ENCODE measurements around the gene KCNQ5. TPM values are rescaled to one million over a fixed set of nuclear protein-coding genes. Genes with fewer than 3 reads are reported as not detected.

KCNQ5 gene
- total and polyA plus RNA-seq, 2 of the 8 experiments (the other 6 are each of a cell fraction or from before 2014, with no cell fraction given) = 0.83 to 1.2 TPM

DNA sequence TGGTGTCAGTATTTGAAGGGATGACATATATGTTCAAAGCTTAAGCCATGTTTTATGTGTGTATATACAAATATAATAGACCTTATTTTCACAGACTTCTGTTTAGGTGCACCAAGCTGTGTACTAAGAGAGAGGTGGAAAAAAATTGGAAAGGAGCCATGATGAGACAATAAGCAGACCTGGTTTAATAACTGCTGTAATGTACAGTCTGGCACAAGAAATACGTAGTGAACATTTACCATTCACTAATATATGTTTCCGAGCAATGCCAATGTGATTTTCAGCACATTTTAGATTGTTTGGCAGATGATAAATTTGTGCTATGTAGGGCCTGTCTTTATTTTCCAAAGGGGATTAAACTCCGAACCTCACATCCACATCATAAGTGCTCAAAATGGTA lies 487.1 kb downstream of the KCNQ5 start:
- Histone ChIP-seq H2BK15ac (ENCODE audit: low read length) (no peak overlapping the region), H3K9me3 (ENCODE audit: insufficient read depth in 2 of 2, low read depth in 1 of 2, low read length in 1 of 2) (no peaks in the 10 kb centered on the region), H4K91ac (replicated peaks; ENCODE audit: insufficient read length, low read length) (no peak overlapping the region), H4K5ac (ENCODE audit: insufficient read length, low read depth, low read length) (no peak overlapping the region), H3K23me2 (ENCODE audit: low read depth, low read length) (no peaks in the 10 kb centered on the region), H3K9ac (replicated peaks in 1 of 4; ENCODE audit: extremely low read depth in 1 of 4, low read depth in 3 of 4, low read length in 3 of 4) (no peak overlapping the region), H3K27me3 (replicated peaks in 1 of 4; ENCODE audit: control insufficient read depth in 3 of 4, extremely low read depth in 1 of 4, insufficient read depth in 3 of 4, low read length in 3 of 4) (peaks cover 0 to 1% (median 0%) of the 10 kb centered on the region in 4 experiments; a peak in 1 of 7 replicates), H4K20me1 (replicated peaks in 1 of 2; ENCODE audit: control insufficient read depth in 1 of 2, insufficient read depth in 2 of 2, low read length in 2 of 2) (no peaks in the 10 kb centered on the region), H3K4me3 (ENCODE audit: extremely low read depth in 1 of 4, insufficient read depth in 2 of 4, low read depth in 3 of 4, low read length in 4 of 4) (no peak overlapping the region), H2AK5ac (ENCODE audit: low read depth, low read length) (no peak overlapping the region), H2BK5ac (ENCODE audit: low read depth, low read length) (no peak overlapping the region), H3K14ac (ENCODE audit: insufficient read length) (no peak overlapping the region), H3K4me1 (replicated peaks in 1 of 4; ENCODE audit: control insufficient read depth in 3 of 4, insufficient read depth in 4 of 4, low read length in 3 of 4) (no peaks in the 10 kb centered on the region), H2AFZ (ENCODE audit: low read length) (no peak overlapping the region), H3K4ac (replicated peaks; ENCODE audit: insufficient read length, low read depth, low read length) (no peak overlapping the region), H3K56ac (replicated peaks; ENCODE audit: insufficient read length, low read depth, low read length) (no peak overlapping the region), H3K36me3 (ENCODE audit: control insufficient read depth in 2 of 4, insufficient read depth in 4 of 4, low read length in 3 of 4) (no peaks in the 10 kb centered on the region), H3K4me2 (ENCODE audit: insufficient read depth in 1 of 2, low read depth in 2 of 2, low read length in 2 of 2) (no peak overlapping the region), H3K79me1 (ENCODE audit: low read depth, low read length) (no peaks in the 10 kb centered on the region), H2BK120ac (replicated peaks; ENCODE audit: low read depth, low read length) (no peak overlapping the region), H3K23ac (ENCODE audit: insufficient read length) (no peak overlapping the region), H3K79me2 (ENCODE audit: control insufficient read depth in 1 of 2, insufficient read depth in 2 of 2, low read length in 2 of 2) (no peaks in the 10 kb centered on the region), H2BK20ac (ENCODE audit: low read length) (no peak overlapping the region), H2BK12ac (ENCODE audit: low read depth, low read length) (no peak overlapping the region), H3K18ac (ENCODE audit: extremely low read depth, low read length) (no peak overlapping the region), H3K27ac (ENCODE audit: low read depth, low read length) (no peak overlapping the region), H4K8ac (ENCODE audit: extremely low read depth, insufficient read depth, low read length) (no peak overlapping the region)
- CTCF ChIA-PET (ENCODE audit: partially characterized antibody) = interaction anchor here (0.6 to 2.1 kb wide), 2 partner anchors 21 to 172 kb away, joined by 3 to 9 read pairs; no protein-coding TSS in a partner anchor
- FAIRE-seq (no peak), DNase-seq (ENCODE audit: low read depth in 1 of 2, low spot score in 2 of 2) (no peak)
- WGBS, 2 experiments (ENCODE audit: extremely low coverage in 1 of 2, insufficient coverage in 1 of 2, insufficient read length in 1 of 2, insufficient replicate concordance in 2 of 2, low coverage in 1 of 2, low lambda C conversion rate in 2 of 2, missing lambda C conversion rate in 1 of 2) = 88% methylated on average over 3 of the region's 3 CpGs; no CpG with 5 or more reads in 1 of the 2 experiments
- POLR2A ChIA-PET (ENCODE audit: partially characterized antibody) = no interaction called here
- TF ChIP-seq NANOG (IDR thresholded peaks at IDR 0.05; ENCODE audit: insufficient read depth, low read depth, low read length, poor library complexity, severe bottlenecking) (no peak), YY1 (IDR thresholded peaks at IDR 0.05; ENCODE audit: low read depth, low read length) (no peak), SUZ12 (IDR thresholded peaks at IDR 0.05; ENCODE audit: low read length) (no peak), FOSL1 (IDR thresholded peaks at IDR 0.05; ENCODE audit: insufficient read depth, low read depth, low read length) (no peak), TEAD4 (IDR thresholded peaks at IDR 0.05; ENCODE audit: low read depth, low read length) (no peak), JUND (IDR thresholded peaks at IDR 0.05; ENCODE audit: low read length) (no peak), SIX5 (IDR thresholded peaks at IDR 0.05; ENCODE audit: low read depth, low read length) (no peak), TCF12 (IDR thresholded peaks at IDR 0.05; ENCODE audit: low read depth, low read length) (no peak), MAFK (IDR thresholded peaks at IDR 0.05; ENCODE audit: low read depth, low read length) (no peak), CREB1 (IDR thresholded peaks at IDR 0.05) (no peak), EZH2 (IDR thresholded peaks at IDR 0.05; ENCODE audit: low read depth, low read length, severe bottlenecking) (no peak), BRCA1 (IDR thresholded peaks at IDR 0.05; ENCODE audit: low read depth, low read length) (no peak), RFX5 (IDR thresholded peaks at IDR 0.05; ENCODE audit: borderline replicate concordance, low read depth, low read length) (no peak), PHF8 (conservative IDR thresholded peaks at IDR 0.05; ENCODE audit: low read depth, low read length) (no peak), NRF1 (IDR thresholded peaks at IDR 0.05; ENCODE audit: low read depth, low read length) (no peak), CBX8 (IDR thresholded peaks at IDR 0.05; ENCODE audit: borderline replicate concordance, low read depth, low read length) (no peak)

All from H1 (cell line).